AG09309 (cell line): ENCODE data around the gene FHL3.

Source experiments
- DNase-seq: peaks from one replicate; pipeline ENCODE4 v3.0.0-alpha.2; 2010; ENCODE audit warnings: low read depth
- H3K4me3 ChIP-seq: 2 replicates; pipeline ENCODE4 v1.5.1; 2011; ENCODE audit warnings: mild to moderate bottlenecking, low read depth, low read length, moderate library complexity; ENCODE audit not compliant: control insufficient read depth
- TF ChIP-seq, protein P1 (sequence below): IDR thresholded peaks from 2 replicates; pipeline ENCODE4 v1.5.1; 2011; ENCODE audit warnings: mild to moderate bottlenecking, low read depth, low read length, inconsistent platforms; ENCODE audit not compliant: insufficient read depth, control insufficient read depth; ENCODE audit errors: missing control alignments

Gene FHL3

DNA sequence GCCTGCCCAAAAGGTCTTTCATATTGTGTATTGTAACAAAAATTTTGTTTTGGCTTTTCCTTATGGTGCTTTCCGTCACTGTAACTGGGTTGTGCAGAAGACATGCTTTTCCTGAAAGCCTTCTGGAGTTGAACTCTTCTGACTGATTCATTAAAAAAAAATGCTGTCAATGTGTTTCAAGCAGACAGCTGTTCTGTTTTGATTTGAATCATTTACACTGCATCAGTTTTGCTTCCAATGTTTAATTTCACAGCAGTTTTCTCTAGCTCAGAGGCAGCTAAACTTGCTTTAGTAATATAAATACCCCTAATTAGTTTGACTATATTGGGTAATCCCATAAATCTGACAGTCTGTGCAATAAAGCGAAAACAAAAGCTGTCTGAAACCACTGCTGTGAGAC, 15.1 kb upstream of the FHL3 start:
- no peak for DNase-seq
- no peak overlapping the region for H3K4me3 ChIP-seq

DNA sequence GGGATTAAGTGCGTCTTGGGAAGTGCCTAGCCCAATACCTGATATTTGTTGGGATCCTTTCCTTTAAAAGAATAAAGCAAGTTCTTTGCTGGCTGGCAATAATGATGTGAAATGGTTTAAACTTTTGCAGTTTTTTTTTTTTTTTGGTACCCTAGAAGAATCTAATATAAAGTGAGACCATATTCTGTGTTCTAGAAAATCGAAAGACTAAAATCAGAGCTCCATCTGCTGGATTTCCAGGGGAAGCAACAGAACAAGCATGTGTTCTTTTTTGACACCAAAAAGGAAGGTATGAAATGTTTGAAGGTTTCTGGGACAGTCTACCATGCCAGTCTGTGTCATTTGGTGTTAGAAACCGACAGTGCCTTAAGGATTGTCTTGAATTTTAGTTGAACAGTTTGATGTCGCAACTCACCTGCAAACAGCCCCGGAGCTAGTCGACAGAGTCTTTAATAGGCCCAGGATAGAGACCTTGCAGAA, 13.6 kb upstream of the FHL3 start:
- H3K4me3 ChIP-seq, result no peak overlapping the region
- TF ChIP-seq, protein P1, sequence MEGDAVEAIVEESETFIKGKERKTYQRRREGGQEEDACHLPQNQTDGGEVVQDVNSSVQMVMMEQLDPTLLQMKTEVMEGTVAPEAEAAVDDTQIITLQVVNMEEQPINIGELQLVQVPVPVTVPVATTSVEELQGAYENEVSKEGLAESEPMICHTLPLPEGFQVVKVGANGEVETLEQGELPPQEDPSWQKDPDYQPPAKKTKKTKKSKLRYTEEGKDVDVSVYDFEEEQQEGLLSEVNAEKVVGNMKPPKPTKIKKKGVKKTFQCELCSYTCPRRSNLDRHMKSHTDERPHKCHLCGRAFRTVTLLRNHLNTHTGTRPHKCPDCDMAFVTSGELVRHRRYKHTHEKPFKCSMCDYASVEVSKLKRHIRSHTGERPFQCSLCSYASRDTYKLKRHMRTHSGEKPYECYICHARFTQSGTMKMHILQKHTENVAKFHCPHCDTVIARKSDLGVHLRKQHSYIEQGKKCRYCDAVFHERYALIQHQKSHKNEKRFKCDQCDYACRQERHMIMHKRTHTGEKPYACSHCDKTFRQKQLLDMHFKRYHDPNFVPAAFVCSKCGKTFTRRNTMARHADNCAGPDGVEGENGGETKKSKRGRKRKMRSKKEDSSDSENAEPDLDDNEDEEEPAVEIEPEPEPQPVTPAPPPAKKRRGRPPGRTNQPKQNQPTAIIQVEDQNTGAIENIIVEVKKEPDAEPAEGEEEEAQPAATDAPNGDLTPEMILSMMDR, result peak; percentile 66
- no peak for DNase-seq

More for the DNA sequence above, 15.1 kb upstream of the FHL3 start:
- TF ChIP-seq, protein P1, result no peak

DNA sequence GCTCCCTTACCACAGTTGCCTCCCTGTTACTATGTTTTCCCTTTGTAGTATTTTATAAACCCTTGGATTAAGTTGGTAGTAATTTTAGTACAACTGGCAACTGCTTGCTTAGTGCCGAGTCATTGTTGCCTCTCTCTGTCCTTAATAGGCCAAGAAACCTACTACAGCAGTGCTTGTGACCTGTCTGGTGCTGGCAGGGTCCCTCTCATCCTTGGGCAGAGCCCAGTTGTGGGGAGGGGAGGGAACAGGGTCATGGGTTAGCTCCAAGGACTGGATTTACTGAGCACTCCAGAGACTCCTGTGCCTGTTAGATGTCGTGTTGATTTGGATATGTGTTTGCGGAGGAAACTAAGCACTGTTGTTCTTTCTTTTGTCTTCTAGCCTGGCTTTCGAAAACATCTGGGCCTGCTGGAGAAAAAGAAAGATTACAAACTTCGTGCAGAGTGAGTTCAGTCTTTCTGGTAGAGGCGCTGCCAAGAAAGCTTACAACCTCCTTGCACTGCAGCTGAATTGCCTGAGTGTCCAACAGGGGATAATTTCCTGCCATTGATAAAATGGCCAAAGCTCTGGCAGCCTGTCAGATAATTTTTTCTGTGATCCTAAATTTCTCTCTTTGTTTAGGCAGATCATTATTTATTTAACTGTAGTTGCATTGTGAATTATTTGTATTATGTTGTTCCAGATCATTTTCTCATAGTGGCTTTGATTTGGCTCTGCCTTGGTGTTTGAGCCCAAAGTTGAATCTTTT, 10.8 kb upstream of the FHL3 start:
- no peak for DNase-seq
- H3K4me3 ChIP-seq, result no peak overlapping the region
- TF ChIP-seq, protein P1, result no peak

DNA sequence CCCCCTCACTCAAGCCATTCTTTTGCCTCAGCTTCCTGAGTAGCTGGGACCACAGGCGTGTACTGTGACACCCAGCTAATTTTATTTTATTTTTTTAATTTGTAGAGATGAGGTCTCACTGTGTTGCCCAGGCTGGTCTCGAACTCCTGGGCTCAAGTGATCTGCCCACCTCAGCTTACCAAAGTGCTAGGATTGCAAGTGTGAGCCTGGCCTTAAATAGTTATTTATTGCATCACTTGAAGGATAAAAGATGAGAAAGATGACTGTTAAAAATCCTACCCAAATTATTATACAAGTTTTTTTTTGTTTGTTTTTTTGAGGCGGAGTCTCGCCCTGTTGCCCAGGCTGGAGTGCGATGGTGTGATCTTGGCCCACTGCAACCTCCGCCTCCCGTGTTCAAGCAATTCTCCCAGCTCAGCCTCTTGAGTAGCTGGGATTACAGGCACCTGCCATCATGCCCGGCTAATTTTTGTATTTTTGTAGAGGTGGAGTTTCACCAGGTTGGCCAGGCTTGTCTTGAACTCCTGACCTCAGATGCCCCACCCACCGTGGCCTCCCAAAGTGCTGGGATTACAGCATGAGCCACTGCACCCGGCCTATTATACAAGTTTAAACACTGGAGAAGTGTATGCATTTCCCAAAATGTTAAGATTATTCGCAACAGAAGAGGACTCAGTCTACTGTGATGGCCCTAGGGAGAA, 9.6 kb upstream of the FHL3 start:
- H3K4me3 ChIP-seq, result no peak overlapping the region
- DNase-seq, result no peak
- TF ChIP-seq, protein P1, result no peak

DNA sequence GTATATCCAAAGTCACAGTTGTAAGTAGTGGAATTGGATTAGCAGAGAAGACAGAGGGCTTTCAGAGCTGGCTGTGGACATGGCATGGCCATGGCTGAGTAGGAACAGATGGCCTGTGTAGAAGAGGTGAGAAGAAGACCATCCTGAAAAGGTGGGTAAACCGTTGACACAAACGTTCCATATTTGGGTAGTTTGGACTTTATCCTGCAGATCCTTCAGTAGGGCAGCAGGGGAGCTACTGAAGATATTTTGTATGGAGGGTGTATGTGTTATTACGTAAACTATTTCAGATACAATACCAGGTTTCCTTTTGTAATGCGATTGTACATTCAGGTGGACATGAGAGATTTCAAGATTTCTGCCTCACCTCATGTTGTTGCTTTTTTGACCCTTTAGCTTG, 8.9 kb upstream of the FHL3 start:
- no peak overlapping the region; the same call in 1 of the 2 replicates for H3K4me3 ChIP-seq
- TF ChIP-seq, protein P1, result peak; percentile 33
- DNase-seq, result no peak

DNA sequence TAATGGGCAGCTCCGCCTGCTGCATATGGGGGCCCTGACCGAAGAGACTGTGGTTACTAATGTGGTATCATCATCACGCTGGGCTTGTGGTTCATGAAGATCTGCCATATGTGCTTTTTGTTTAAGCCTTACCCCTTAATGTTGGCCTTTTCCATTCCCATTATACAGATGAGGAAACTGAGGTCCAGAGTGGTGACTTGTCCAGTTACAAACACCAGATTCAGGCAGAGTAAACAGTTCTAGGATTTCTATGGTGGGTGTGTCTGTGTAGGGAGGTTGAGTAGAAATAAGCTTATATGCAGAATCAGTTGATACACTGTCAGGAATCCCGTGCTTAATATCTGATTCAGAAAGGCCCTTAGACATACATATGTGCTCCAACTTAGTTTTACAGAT, 7.9 kb upstream of the FHL3 start:
- H3K4me3 ChIP-seq, result peak overlapping the region; percentile 87
- TF ChIP-seq, protein P1, result no peak
- no peak for DNase-seq
